ENCODE measurements around the gene PLEKHA1.

- TF ChIP-seq REST (IDR thresholded peaks at IDR 0.05; ENCODE audit: unreplicated experiment) (no peak), CTCF (conservative IDR thresholded peaks at IDR 0.05; ENCODE audit: low read depth in 2 of 2) (no peak), CREB1 (CRISPR knock-in tag; IDR thresholded peaks at IDR 0.05; ENCODE audit: low read depth) (no peak), EZH2 (IDR thresholded peaks at IDR 0.05; ENCODE audit: low read depth, unreplicated experiment) (no peak), ZNF462 (CRISPR knock-in tag; IDR thresholded peaks at IDR 0.05) (no peak), EZH2phosphoT487 (IDR thresholded peaks at IDR 0.05; ENCODE audit: unreplicated experiment) (no peak), POLR2AphosphoS5 (IDR thresholded peaks at IDR 0.05; ENCODE audit: low read depth) (no peak), ZNF114 (CRISPR knock-in tag; IDR thresholded peaks at IDR 0.05) (no peak), ETS1 (IDR thresholded peaks at IDR 0.05) (no peak), JUNB (IDR thresholded peaks at IDR 0.05; ENCODE audit: unreplicated experiment) (no peak), ZNF331 (CRISPR knock-in tag; IDR thresholded peaks at IDR 0.05; ENCODE audit: low read depth) (no peak), NANOG (IDR thresholded peaks at IDR 0.05; ENCODE audit: borderline replicate concordance) (no peak), STAT1 (IDR thresholded peaks at IDR 0.05; ENCODE audit: unreplicated experiment) (no peak)
Observed at GRCh38 chr10:122421054-122421625, 46.6 kb downstream of the PLEKHA1 start.
